ENCODE measurements around the gene RGS8.

GRCh38 chr1:182664296-182664695, 20.1 kb downstream of the RGS8 start:
- TF ChIP-seq EZH2 (IDR thresholded peaks at IDR 0.05; ENCODE audit: borderline replicate concordance, insufficient read depth, low read depth, low read length, poor library complexity, severe bottlenecking) (no peak), CTCF (IDR thresholded peaks at IDR 0.05) (no peak)
